Stimulated activated CD4-positive, alpha-beta T cell treated with anti-CD3 and anti-CD28 coated beads, Interleukin-15, amount 100 ng/mL, for 48 hours (primary cell): Measurements from ENCODE around the gene PHF10.

Experiments used
- DNase-seq, 2 donors: peaks; one replicate each; pipeline ENCODE4 v3.0.0-alpha.2; 2020; ENCODE audit warnings: low read depth in 2 of 2

Gene PHF10

DNA sequence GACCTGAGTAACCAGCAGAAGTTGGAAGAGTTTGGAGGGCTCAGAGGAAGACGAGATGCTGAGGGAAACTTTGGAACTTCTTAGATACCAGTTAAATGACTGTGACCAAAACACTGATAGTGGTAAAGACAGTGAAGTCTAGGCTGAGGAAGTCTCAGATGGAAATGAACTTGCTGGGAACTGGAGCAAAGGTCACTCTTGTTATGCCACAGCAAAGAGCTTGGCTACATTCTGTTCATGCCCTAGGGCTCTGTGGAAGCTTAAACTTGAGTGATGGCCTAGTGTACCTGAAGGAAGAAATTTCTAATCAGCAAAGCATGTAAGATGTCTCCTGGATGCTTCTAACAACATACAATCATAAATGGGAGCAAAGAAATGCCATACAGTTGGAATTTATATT, 47.2 kb downstream of the PHF10 start:
- no peak for DNase-seq

DNA sequence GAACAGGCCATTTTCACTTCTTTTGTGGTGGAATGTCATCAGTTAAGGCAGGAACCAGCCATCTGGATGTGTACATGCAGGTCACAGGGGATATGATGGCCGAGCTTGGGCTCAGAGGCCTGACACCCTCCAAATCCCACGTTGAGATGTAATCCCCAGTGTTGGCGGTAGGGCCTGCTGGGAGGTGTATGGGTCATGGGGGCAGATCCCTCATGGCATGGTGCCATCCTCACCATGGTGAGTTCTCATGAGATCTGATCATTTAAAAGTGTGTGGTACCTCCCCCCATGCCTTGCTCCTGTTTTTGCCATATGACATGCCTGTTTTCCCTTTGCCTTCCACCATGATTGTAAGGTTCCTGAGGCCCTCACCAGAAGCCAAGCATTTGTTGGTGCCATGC, 49.3 kb downstream of the PHF10 start:
- no peak for DNase-seq

DNA sequence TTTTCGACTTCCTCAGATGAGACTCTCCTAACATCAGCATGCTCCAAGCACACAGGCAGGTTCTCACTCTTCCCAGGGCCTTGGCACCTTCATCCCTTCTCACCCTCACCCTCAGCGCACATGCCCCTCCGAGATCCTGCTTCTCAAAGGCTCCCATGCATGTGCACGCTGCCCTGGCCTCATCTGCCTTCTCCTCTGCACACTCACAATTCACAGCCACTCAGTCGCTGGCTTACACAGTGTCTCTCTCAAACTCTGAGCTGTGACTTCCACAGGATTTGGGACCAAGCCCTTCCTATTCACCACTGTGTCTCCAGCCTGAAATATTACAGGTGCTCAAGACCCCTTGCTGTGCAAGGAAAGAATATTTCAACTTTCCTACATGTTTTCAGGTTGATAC, 52.7 kb downstream of the PHF10 start:
- DNase-seq = no peak

DNA sequence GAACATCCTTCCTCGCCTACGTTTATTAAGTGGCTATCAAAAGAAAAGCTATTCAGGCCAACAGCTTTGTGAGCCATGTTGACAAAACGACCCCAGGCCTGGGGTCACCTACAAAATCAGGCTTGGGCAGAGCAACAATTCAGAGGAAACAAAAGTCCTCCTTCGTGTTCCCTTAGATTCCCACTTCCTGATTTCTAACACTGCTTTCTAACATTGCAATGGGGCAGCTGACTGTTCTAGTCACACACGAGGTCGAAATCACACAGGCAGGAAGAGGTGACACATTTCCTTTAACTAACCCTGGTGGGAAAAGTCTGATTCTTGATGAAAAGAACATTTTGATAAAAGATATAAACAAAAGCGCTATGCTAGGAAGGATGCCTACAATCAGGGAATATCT, 54.4 kb downstream of the PHF10 start:
- no peak for DNase-seq

DNA sequence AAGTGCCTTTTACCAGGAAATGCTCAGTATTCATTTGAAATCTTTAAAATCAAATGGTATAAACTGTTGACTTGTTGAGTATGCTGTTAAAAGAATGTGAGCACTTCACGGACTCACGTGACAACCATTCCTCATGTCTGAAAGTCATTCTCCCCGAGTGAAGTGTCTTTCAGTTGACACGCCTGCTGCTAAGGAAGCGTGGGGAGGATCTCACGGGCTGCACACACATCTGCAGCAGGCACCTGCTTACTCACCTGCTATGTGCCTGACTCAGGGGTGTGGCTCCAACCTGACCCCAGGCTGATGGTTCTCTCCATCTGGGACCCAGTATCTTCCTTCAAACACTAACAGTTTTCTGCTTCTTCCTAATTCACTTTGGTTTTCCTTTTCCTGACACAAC, 55.2 kb downstream of the PHF10 start:
- no peak for DNase-seq

DNA sequence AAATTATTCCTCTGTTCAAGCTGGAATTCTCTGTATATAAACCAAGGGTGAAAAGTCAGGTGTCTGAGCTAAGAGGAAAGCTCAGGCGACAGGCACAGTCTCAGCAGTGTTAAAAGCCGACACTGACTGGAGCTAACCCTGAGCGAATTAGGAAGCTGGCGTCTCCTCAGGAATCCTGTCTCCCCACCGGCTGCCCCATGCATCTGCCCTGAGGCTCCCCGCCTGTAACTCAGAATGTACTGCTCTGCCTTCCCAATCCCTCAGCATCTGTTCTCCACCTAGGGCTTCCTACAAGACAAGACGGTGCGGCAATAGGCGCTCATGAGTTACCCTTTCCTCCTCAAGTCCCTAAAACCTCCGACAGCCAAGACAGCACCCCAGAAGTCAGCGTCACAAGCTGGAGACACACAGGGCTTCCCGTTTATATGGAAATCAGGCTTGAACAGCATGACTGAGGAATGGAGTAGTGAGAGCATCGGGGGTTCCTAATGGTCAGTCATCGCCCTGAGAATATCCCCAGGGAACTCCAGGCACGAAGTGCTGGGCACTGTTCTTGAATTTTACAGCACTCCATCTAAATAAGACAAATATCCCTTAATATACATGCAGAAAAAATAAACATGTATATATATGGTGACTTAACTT, 56.0 kb downstream of the PHF10 start:
- no peak for DNase-seq

DNA sequence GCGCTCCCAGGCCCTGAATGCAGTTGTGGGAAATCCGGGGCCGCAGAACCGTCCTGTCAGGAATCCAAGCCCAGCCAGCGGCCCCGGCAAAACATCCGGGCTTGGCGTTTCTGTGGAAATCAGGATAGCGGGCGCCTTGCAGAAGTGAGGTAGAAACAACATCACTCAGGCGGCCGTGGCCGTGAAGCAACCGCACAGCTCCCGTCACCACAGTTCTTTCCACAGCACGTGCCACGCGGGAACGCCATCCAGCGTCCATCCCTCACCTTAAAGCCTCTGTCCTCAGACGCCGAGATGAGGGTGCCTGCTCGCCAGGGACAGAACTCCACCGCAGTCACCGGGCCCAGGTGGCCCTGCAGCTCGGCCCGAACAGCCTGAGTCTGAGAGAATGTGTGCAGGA, 56.6 kb downstream of the PHF10 start:
- no peak for DNase-seq

DNA sequence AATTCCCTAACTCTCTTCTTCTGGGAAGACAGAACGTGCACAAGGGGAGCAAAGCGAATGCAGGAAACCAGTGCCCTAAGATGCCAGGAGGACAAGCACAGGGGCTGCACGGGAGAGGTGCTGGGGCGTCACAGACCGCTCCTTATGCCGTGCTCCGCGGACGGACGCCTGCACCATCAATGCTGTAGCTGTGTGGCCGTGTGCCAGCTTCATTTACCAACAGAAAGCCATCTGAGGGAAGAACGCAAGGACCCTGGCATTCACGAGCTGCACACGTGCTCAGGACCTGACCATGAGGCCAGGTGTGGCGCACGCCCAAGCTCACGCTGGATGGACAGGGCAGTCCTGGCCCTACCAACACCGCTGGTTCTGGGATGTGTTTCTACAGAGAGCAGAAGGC, 57.9 kb downstream of the PHF10 start:
- no peak for DNase-seq

DNA sequence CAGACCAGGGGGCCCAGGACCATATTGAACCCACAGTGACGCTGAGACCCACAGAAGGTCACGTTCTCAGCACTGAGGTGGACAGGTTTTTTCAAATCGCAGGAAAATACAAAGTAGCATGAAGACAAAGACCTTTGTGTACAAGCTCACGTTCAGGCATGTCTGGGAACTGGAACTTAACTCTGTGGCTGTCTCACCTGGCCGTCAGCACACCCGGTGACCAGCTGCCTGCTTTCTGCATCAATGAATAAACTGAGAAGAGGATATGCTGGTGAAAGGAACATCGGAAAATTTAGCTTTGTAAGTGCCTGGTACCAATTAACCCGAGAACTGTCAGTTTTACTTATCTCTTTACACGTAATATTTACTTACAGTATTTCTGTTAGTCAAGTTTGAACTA, 59.0 kb downstream of the PHF10 start:
- no peak for DNase-seq

DNA sequence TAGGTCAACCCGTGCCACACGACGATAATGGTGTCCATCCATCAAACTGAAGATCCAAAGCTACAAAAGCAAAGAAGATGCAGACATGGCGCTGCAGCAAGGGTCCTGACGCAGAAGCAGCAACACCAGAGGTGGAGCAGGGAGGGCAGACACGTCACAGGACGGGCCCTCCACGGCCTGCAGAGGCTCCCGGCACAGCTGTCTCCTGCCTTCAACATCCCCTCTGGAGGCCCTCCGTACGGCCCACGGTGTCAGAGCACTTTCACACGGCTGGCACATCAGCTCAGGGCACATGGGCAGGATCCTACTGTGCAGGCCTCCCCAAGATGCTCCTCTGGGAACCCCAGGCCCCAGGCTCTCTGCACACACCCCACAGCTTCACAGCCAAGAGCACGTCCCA, 60.1 kb downstream of the PHF10 start:
- DNase-seq = no peak

DNA sequence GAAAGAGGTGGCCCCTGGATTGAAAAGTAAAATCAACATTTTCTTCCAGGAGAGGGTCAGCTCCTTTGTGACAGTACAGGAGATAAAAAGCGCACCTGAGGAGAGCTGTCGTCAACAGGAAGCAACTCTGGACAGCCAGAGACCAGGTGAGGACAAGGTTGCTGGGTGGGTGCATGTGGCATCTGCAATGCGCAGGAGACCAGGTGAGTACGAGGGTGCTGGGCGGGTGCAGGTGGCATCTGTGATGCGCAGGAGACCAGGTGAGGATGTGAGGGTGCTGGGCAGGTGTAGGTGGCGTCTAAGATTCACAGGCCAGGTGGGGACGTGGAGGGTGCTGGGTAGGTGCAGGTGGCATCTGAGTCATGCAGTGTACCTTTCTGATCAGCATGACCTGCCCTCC, 60.8 kb downstream of the PHF10 start:
- DNase-seq = no peak

DNA sequence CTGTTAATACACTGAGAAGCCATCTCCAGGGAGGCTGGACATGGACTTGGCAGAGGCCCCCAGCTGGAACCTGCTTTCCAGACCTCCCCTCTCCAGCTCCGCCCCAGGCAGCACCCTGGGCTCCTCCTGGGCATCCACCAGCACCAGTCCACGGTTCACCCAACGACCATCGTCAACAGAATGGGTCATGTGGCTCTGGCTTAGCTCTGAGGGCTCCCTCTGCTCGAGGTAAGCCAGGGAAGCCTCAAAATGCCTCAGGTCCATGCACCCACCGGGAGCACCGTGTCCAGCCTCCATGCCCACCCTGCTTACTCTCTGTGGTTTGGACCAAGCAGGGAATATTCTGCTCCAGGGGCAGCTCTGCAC, 62.9 kb downstream of the PHF10 start:
- DNase-seq = no peak

DNA sequence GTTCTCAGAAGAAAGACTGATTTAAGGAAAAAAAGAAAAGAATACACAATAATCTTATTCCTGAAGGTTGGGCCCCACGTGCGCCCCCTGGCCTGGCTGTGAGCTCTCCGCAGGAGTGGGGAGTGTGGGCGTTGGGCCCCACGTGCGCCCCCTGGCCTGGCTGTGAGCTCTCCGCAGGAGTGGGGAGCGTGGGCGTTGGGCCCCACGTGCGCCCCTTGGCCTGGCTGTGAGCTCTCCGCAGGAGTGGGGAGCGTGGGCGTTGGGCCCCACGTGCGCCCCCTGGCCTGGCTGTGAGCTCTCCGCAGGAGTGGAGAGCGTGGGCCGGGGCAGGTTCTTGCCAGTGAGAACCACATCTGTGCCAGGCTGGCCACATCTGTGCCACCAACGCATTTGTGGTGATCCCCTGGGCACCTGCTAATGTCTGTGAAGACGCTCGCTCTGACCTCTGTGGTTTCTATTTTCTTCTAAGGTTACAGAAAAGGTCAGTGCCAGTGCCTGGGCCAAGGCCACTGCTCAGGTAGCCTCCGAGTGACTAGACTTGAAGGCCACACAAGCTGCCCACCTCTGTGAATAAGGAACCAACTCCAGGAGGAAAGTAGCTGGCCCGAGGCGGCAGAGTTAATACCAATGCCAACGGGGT, 63.4 kb downstream of the PHF10 start:
- DNase-seq = no peak

DNA sequence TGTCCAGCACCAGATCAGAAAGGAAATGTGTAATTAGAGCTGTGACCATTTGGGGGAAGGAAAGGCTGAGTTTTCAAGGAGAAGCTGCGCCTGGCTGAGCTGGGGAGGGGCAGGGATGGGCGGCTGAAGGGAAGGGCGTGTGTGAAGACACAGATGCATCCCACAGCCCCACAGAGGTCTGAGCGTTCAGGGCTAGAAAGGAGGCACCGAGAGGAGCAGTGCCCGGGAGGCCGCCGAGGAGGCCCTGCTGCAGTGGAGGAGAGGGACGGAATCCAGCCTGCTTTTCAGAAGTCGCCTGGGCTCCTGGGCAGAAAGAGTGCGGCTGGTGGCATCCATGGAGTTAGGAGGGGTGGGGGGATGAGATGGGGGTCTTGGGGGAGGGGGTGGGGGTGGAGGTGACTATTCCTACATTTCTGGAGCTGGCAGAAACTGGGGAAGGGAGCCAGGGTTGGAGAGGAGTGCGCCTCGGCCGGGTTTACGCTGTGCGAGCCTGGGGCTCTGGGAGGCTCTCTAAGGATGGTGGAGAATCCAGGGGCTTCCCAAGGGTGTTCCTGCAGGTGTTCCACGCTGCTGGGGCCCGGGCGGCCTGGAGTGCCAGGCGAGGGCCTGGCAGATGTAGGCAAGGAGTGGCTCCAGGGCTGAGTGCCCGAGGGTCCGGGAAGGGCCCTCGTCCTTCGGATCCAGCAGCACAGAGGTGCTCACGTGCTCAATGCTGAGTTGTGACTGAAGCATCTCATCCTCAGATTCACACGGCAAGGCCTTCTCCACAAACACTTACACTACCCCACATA, 64.3 kb downstream of the PHF10 start:
- DNase-seq = no peak

DNA sequence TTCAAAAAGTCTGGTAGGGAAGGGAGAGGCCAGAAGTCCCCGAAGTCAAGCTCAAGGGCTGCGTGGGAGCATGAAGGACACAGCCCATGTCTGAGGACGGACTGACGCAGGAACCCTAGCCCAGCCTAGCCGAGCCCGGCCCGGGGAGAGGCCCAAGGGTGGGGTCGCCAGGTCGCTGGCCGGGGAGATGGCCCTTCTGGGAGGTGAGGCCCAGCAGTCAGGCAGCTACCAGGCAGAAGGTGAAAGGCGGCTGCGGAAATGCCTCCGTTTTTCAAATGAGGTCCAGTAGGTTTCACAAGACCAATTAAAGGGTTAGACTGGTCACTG, 67.1 kb downstream of the PHF10 start:
- no peak for DNase-seq

DNA sequence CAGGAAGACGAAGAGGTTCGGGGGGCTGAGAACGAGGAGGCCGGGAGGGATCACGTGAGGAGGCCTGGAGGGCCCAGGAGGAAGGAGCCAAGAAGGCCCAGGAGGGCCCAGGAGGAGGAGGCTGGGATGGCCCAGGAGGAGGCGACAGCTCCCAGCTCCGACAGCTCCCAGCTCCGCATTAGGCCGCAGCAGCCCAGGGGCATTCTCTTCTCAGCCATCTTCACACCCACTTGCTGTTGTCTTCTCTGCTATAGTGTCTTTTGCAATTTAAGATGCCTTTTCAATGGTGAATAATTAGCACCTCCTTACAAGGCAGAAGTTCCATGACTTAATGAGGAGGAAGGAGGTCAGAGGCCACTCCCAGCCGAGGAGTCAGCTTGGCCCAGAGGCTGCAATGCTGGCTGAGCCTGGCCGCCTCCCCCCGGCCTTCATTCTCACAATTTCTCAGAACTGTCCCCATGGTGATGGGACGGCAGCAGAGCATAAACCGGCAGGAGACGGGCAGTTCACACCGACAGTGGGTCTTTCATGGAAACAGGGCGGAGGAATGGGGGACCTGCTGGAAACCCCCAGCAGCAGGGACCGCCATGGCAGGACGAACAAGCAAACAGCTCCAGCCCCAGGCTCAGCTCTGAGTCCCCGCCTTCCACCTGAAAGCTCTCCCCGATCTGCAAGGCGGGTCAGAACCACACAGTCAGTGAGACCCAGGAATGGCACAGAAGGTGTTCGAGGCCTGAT, 67.6 kb downstream of the PHF10 start:
- no peak for DNase-seq

DNA sequence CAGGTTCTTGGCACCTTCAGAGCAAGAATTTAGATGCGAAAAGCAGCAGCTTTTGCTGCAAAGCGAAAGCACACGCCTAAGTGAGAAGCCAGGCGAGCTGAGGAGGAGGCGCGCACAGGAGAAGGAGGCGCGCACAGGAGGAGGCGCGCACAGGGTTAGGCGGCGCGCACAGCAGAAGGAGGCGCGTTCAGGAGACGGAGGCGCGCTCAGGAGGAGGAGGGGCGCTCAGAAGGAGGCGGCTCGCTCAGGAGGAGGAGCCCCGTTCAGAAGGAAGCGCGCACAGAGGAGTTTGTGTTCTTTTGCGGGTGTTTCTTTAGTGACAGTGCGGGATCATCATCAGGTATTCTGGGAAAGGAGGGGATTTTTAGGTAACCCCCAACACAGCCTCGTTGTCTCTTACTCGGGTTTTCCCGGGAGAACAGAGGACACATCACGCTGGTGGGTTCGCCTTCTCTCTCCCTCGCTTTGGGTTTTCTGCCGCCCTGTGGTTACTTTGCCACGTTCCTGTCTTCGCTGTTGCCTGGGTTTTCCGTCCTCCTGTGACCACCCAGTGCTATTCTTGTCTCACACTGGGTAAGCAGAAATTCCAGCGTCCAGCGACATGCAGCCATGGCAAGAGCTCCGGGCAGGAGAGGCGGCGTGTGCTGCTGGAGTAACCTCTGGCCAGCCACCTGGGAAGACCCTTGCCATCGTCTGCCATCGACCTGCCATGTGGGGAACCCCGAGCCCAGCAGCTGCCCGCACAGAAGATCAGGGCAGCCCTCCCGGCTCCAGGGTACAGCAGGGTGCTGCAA, 69.5 kb downstream of the PHF10 start:
- peak; percentile 22 to 43 for DNase-seq
